LNCaP clone FGC (cell line): Measurements from ENCODE around the gene CCL8.
A peak's percentile ranks its signal among the peaks of the same experiment; 100 is the strongest.

Experiments
- DNase-seq: peaks from one replicate; pipeline ENCODE4 v3.0.0-alpha.2; 2011; ENCODE audit warnings: low read depth
- H3K4me3 ChIP-seq: 2 replicates; pipeline ENCODE4 v1.5.1; 2011; ENCODE audit warnings: mild to moderate bottlenecking, low read depth, low read length, control low read depth
- TF ChIP-seq, protein P1 (sequence below): IDR thresholded peaks from 2 replicates; pipeline ENCODE4 v1.5.1; 2012; ENCODE audit warnings: mild to moderate bottlenecking; ENCODE audit not compliant: control insufficient read depth, insufficient read depth; ENCODE audit errors: extremely low read depth

CCL8 gene

GRCh38 chr17:34319039-34319483 lies at the start of gene CCL8:
Gene CCL8 (plus strand): TSS chr17:34319435. CDS start chr17:34319502, 67 bp downstream.
- TF ChIP-seq, protein P1, sequence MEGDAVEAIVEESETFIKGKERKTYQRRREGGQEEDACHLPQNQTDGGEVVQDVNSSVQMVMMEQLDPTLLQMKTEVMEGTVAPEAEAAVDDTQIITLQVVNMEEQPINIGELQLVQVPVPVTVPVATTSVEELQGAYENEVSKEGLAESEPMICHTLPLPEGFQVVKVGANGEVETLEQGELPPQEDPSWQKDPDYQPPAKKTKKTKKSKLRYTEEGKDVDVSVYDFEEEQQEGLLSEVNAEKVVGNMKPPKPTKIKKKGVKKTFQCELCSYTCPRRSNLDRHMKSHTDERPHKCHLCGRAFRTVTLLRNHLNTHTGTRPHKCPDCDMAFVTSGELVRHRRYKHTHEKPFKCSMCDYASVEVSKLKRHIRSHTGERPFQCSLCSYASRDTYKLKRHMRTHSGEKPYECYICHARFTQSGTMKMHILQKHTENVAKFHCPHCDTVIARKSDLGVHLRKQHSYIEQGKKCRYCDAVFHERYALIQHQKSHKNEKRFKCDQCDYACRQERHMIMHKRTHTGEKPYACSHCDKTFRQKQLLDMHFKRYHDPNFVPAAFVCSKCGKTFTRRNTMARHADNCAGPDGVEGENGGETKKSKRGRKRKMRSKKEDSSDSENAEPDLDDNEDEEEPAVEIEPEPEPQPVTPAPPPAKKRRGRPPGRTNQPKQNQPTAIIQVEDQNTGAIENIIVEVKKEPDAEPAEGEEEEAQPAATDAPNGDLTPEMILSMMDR = no peak
- no peak within 1 kb of the TSS for H3K4me3 ChIP-seq
- DNase-seq = peak; percentile 39

DNA sequence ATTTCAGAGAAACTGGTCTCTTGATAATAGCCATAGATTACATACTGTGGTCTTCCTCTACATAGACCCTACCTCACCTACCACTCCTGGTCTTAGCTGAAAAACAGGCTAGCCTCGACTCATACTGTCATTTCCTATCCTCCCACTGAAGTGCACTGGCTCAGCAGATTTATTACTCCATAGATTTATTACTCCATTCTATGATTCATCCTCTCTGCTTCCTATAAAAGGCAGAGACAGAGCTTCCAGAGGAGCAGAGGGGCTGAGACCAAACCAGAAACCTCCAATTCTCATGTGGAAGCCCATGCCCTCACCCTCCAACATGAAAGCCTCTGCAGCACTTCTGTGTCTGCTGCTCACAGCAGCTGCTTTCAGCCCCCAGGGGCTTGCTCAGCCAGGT lies 49.3 kb upstream of the CCL8 start, which contains the start of gene CCL7:
Gene CCL7, plus strand, starts transcription at position 253 of the 400 bp plus-strand sequence. Its CDS starts 70 bp downstream, at position 323.
- TF ChIP-seq, protein P1 = no peak
- H3K4me3 ChIP-seq = no peak within 1 kb of the TSS
- DNase-seq = no peak

DNA sequence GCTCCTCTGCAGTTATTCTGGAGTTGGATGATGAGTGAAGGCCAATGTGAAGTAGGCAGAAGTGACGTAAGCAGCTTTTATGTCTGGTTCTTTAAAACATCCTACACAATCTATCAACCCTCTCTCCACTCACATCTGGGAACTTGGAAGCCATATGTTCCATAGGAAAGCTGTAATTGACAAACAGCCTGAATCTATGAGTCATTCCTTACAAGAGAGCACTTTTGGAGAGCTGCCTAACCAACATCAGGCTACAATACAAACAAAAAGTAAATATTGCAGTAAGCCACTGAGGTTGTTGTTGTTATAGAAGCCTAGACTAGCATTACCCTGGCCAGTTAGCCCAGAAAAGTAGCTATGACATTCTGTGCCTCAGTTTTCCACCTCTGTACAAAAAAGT lies 43.4 kb upstream of the CCL8 start:
- TF ChIP-seq, protein P1 = no peak
- no peak overlapping the region for H3K4me3 ChIP-seq
- peak; percentile 36 for DNase-seq

DNA sequence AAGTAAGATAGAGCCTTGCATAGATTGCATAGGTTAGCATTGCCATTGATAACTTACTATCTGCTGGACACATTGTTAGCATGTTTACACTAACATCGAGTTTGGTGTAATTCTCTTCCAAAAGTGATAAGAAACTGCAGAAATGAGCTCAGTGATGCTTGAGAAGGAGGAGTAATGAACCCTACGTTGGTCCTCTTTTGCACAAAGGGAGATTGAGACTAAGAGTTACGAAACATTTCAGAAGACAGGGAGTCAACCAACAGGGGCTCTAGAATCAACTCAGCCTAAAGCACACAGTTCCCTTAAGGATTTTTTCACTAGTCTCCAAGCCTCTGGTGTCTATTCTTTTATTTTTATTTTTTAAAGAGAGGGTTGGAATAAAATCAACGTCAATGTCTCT lies 42.4 kb upstream of the CCL8 start:
- DNase-seq = no peak
- no peak overlapping the region for H3K4me3 ChIP-seq
- TF ChIP-seq, protein P1 = no peak

GRCh38 chr17:34283571-34283970 lies 35.7 kb upstream of the CCL8 start:
- DNase-seq = no peak
- no peak overlapping the region for H3K4me3 ChIP-seq
- TF ChIP-seq, protein P1 = no peak

DNA sequence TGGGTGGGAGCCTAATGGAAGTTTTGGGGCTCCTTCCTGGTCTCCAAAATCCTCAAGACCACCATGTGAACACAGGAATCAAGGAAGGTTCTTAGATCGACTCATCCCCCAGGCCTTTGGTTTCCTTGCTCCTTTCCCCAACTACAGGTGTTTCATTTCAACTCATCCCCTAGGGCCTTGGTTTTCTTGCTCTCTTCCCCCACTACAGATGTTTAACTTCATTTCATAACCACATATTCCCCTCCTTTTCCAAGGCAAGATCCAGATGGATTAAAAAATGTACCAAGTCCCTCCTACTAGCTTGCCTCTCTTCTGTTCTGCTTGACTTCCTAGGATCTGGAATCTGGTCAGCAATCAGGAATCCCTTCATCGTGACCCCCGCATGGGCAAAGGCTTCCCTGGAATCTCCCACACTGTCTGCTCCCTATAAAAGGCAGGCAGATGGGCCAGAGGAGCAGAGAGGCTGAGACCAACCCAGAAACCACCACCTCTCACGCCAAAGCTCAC lies 33.9 kb upstream of the CCL8 start, which contains the start of gene CCL11:
Gene CCL11, plus strand, starts transcription at position 457 of the 507 bp plus-strand sequence. CDS start 67 bp downstream, outside the sequence.
- TF ChIP-seq, protein P1 = no peak
- H3K4me3 ChIP-seq = no peak within 1 kb of the TSS
- no peak for DNase-seq

DNA sequence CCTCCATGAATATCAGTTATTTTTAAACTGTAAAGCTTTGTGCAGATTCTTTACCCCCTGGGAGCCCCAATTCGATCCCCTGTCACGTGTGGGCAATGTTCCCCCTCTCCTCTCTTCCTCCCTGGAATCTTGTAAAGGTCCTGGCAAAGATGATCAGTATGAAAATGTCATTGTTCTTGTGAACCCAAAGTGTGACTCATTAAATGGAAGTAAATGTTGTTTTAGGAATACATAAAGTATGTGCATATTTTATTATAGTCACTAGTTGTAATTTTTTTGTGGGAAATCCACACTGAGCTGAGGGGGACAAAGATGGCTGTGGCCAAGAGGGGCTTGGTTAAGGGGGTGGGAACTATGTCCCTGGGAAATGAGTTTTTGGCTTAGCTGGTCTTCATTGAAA lies 31.4 kb upstream of the CCL8 start:
- no peak overlapping the region for H3K4me3 ChIP-seq
- no peak for DNase-seq
- TF ChIP-seq, protein P1 = no peak
